Osteoblast (primary cell): ENCODE results near the gene CCDC137. TPM values are rescaled to one million over a fixed set of nuclear protein-coding genes. Genes with fewer than 3 reads are reported as not detected.

Source experiments
- DNase-seq: peaks from one replicate; pipeline ENCODE4 v3.0.0; 2011; ENCODE audit warnings: low spot score, mixed read lengths; ENCODE audit not compliant: insufficient read length; ENCODE audit errors: missing footprints
- H2AFZ ChIP-seq: 2 replicates; pipeline ENCODE4 v1.6.0; 2011; ENCODE audit warnings: mild to moderate bottlenecking, low read length
- H3K27ac ChIP-seq: 2 replicates; pipeline ENCODE4 v1.5.1; 2011; ENCODE audit warnings: mild to moderate bottlenecking, low read depth, low read length, moderate library complexity
- H3K27me3 ChIP-seq: 2 replicates; pipeline ENCODE4 v1.6.0; 2012; ENCODE audit warnings: mild to moderate bottlenecking, control low read depth, inconsistent platforms, low read length, moderate library complexity; ENCODE audit not compliant: insufficient read depth
- H3K36me3 ChIP-seq: 2 replicates; pipeline ENCODE4 v1.5.1; 2011; ENCODE audit warnings: mild to moderate bottlenecking, low read length, control low read depth, moderate library complexity; ENCODE audit not compliant: insufficient read depth
- H3K4me1 ChIP-seq: 2 replicates; pipeline ENCODE4 v1.5.1; 2011; ENCODE audit warnings: mild to moderate bottlenecking, low read length, control low read depth, moderate library complexity; ENCODE audit not compliant: insufficient read depth
- H3K4me2 ChIP-seq: 2 replicates; pipeline ENCODE4 v1.6.0; 2011; ENCODE audit warnings: mild to moderate bottlenecking, low read length; ENCODE audit not compliant: insufficient read depth
- H3K4me3 ChIP-seq: fragments of 200-600 bp; sonication (generic); 3 replicates; pipeline ENCODE4 v1.5.1; 2012; ENCODE audit warnings: mild to moderate bottlenecking, low read length, inconsistent platforms; ENCODE audit not compliant: insufficient read depth
- H3K79me2 ChIP-seq: 2 replicates; pipeline ENCODE4 v1.6.0; 2012; ENCODE audit warnings: mild to moderate bottlenecking, low read length, control low read depth, inconsistent platforms; ENCODE audit not compliant: insufficient read depth
- H3K9me3 ChIP-seq: 2 replicates; pipeline ENCODE4 v1.5.1; 2011; ENCODE audit warnings: low read depth, low read length, control low read depth
- H4K20me1 ChIP-seq: 2 replicates; pipeline ENCODE4 v1.6.0; 2012; ENCODE audit warnings: mild to moderate bottlenecking, low read length, control low read depth; ENCODE audit not compliant: insufficient read depth
- CTCF ChIP-seq: IDR thresholded peaks from 2 replicates; pipeline ENCODE4 v1.5.1; 2011; ENCODE audit warnings: mild to moderate bottlenecking, low read depth, low read length, moderate library complexity; ENCODE audit errors: extremely low read depth
- total RNA-seq: library from RNA; depleted of rRNA; stranded (reverse); fragments of >200 nt; gene quantifications from 2 replicates; pipeline ENCODE4 v1.2.3, GENCODE V29; 2012

Gene CCDC137
- total RNA-seq, 1 donor, result 4.7 TPM

GRCh38 chr17:81690549-81690948 is 24.0 kb downstream of the CCDC137 start:
- Histone ChIP-seq H4K20me1 (peaks cover 74% of the 10 kb centered on the region), H3K4me1 (peaks cover 1% of the 10 kb centered on the region), H3K9me3 (no peaks in the 10 kb centered on the region), H3K4me2 (no peak overlapping the region), H3K4me3 (no peak overlapping the region), H3K27ac (no peak overlapping the region), H2AFZ (no peak overlapping the region), H3K79me2 (peaks cover 92% of the 10 kb centered on the region), H3K36me3 (peaks cover 91% of the 10 kb centered on the region), H3K27me3 (no peaks in the 10 kb centered on the region)
- TF ChIP-seq CTCF, result no peak
- peak; percentile 66 for DNase-seq

DNA sequence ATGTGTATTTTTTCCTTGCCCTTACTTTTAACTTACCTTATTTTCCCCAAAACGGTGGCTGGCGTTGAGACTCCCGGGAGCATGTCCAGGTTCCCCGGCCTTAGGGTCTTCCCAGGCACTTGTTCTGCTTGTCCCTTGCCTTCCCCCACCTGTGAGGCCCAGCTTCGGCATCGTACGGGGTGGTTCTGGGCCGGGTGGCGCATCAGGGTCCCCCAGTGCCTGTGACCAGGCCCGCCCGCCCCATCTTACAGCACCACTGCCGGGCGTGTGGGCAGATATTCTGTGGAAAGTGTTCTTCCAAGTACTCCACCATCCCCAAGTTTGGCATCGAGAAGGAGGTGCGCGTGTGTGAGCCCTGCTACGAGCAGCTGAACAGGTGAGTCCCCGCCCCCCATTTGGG is 24.7 kb downstream of the CCDC137 start:
- DNase-seq, result peak; percentile 68
- Histone ChIP-seq H3K27ac (no peak overlapping the region), H3K4me1 (no peaks in the 10 kb centered on the region), H3K79me2 (peaks cover 90% of the 10 kb centered on the region), H4K20me1 (peaks cover 69% of the 10 kb centered on the region), H3K4me2 (no peak overlapping the region), H2AFZ (no peak overlapping the region), H3K9me3 (no peaks in the 10 kb centered on the region), H3K27me3 (no peaks in the 10 kb centered on the region), H3K4me3 (no peak overlapping the region), H3K36me3 (peaks cover 88% of the 10 kb centered on the region)
- no peak for TF ChIP-seq CTCF

DNA sequence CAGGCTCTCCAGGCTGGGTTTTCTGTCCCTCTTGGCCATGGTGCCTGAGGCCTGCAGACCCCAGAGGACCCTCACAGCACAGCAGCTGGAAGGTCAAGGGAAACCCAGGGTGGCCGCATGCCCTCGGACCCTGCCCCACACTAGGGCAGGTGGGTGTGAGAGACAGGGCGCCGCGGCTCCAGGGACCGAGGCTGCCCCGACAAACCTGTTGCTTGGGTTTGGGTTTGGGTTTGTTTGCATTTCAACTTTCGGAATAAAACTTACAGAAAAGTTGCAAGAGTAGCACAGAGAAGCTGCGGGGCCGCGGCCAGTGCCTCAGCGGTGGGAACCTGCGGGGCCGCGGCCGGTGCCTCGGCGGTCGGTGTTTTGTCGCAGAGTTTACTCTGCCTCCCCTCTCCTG is 25.1 kb downstream of the CCDC137 start:
- Histone ChIP-seq H3K27me3 (no peaks in the 10 kb centered on the region), H3K4me3 (no peak overlapping the region), H3K9me3 (no peaks in the 10 kb centered on the region), H2AFZ (no peak overlapping the region), H3K36me3 (peaks cover 88% of the 10 kb centered on the region), H3K4me2 (no peak overlapping the region), H3K4me1 (no peaks in the 10 kb centered on the region), H4K20me1 (peaks cover 65% of the 10 kb centered on the region), H3K27ac (no peak overlapping the region), H3K79me2 (peaks cover 90% of the 10 kb centered on the region)
- DNase-seq, result no peak
- no peak for TF ChIP-seq CTCF

DNA sequence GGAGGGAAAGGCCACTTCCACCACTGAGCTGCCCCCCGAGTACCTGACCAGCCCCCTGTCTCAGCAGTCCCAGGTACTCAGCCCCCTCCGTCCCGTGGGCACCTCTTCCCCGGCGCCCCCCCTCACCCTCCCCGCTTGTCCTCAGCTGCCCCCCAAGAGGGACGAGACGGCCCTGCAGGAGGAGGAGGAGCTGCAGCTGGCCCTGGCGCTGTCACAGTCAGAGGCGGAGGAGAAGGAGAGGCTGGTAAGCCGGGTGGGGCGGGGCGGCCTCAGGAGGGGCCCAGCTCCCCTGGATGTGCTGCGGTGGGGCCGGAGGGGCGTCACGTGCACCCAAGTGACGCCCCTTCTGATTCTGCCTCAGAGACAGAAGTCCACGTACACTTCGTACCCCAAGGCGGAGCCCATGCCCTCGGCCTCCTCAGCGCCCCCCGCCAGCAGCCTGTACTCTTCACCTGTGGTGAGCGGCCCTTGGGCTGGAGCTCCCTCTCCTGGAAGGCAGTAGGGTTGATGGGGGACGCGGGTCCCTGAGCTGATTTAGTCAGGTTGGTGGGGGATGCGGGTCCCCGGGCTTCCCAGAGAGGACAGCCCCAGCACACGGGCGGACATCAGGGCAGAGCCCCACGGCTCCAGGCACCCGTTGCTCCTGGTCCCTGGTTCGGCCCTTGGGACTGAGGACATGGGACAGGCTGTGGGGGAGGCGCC is 27.1 kb downstream of the CCDC137 start:
- no peak for TF ChIP-seq CTCF
- Histone ChIP-seq H4K20me1 (peaks cover 54% of the 10 kb centered on the region), H3K4me1 (no peaks in the 10 kb centered on the region), H3K4me3 (no peak overlapping the region), H3K27me3 (no peaks in the 10 kb centered on the region), H3K27ac (no peak overlapping the region), H3K79me2 (peaks cover 89% of the 10 kb centered on the region), H3K4me2 (no peak overlapping the region), H3K9me3 (no peaks in the 10 kb centered on the region), H2AFZ (no peak overlapping the region), H3K36me3 (peaks cover 87% of the 10 kb centered on the region)
- DNase-seq, result peak; percentile 82
